Endothelial cell (in vitro differentiated cells): ENCODE results near the gene CCRL2. TPM values are rescaled to one million over a fixed set of nuclear protein-coding genes. Genes with fewer than 3 reads are reported as not detected.

Experiments
- DNase-seq: peaks from one replicate; pipeline ENCODE4 v3.0.0; 2021; ENCODE audit warnings: low spot score
- H3K27ac Mint-ChIP-seq: one replicate; pipeline ENCODE4 v1.8.0; 2021; ENCODE audit warnings: mixed read lengths, inconsistent platforms; ENCODE audit not compliant: unreplicated experiment
- H3K27me3 Mint-ChIP-seq: one replicate; pipeline ENCODE4 v1.8.0; 2021; ENCODE audit warnings: mild to moderate bottlenecking, moderate library complexity, mixed read lengths, inconsistent platforms; ENCODE audit not compliant: unreplicated experiment
- H3K36me3 Mint-ChIP-seq: one replicate; pipeline ENCODE4 v1.8.0; 2021; ENCODE audit warnings: mild to moderate bottlenecking, low read depth, mixed read lengths, inconsistent platforms; ENCODE audit not compliant: unreplicated experiment
- H3K4me1 Mint-ChIP-seq: one replicate; pipeline ENCODE4 v1.8.0; 2021; ENCODE audit warnings: mild to moderate bottlenecking, mixed read lengths, inconsistent platforms; ENCODE audit not compliant: unreplicated experiment
- H3K4me3 Mint-ChIP-seq: one replicate; pipeline ENCODE4 v1.8.0; 2021; ENCODE audit warnings: mild to moderate bottlenecking, mixed read lengths, inconsistent platforms; ENCODE audit not compliant: unreplicated experiment
- H3K9me3 Mint-ChIP-seq: one replicate; pipeline ENCODE4 v1.8.0; 2021; ENCODE audit warnings: mixed read lengths, inconsistent platforms; ENCODE audit not compliant: unreplicated experiment
- CTCF ChIP-seq: fragments of 200-600 bp; sonication (generic); IDR thresholded peaks from one replicate; pipeline ENCODE4 v1.5.0; 2021; ENCODE audit warnings: antibody characterized with exemption; ENCODE audit not compliant: unreplicated experiment
- total RNA-seq: library from RNA; stranded (reverse); fragmentation: NEBNext Ultra II Directional; extraction: Animal tissue kit (Norgen Biotek cat#: 25700); gene quantifications from one replicate; pipeline ENCODE4 v1.2.1, GENCODE V29; 2021; ENCODE audit not compliant: unreplicated experiment

Gene CCRL2
- total RNA-seq, 1 donor from 2014 or later: 1.4 TPM

DNA sequence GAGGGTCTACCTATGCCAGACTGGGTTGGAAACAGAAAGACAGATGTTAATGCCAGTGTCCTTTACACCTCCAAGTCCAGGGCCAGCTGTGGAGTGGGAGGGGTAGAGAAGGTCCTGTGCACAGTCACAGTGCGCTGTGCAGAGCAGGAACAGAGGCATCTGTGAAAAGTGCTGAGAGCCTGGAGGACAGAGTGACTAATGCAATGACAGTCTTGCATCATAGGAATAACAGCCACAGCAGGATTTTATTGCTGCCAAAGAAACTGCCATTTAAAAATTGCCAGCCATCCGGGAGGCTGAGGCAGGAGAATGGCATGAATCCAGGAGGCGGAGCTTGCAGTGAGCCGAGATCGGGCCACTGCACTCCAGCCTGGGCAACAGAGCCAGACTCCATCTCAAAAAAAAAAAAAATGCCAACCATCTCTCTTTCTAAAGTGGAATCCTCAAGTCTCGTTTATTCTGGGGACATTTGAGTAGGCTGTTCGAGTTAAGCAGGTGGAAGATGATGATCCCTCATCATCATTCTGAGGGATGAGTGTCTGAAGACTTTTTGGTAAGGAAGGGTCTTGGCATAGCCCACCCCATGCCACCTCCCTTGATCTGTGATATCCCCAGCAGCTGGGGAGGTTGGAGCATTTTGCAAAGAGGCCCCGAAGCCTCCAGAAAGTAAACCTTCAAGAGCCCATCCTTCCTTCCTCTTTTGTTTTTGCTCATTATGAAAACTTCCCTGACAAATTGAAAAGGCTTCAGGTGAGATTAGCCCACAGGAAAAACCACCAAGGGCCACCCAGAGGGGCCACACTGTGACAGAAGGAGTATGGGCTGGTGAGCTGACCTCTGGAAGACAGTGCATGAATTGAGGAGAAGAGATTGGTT lies 45.4 kb upstream of the CCRL2 start:
- DNase-seq: no peak
- Mint-ChIP-seq H3K27me3 (no peaks in the 10 kb centered on the region), H3K4me3 (no peak overlapping the region), H3K4me1 (no peaks in the 10 kb centered on the region), H3K27ac (no peak overlapping the region), H3K9me3 (no peaks in the 10 kb centered on the region), H3K36me3 (no peaks in the 10 kb centered on the region)
- no peak for TF ChIP-seq CTCF

GRCh38 chr3:46365041-46365440 lies 42.0 kb upstream of the CCRL2 start:
- Mint-ChIP-seq H3K27ac (no peak overlapping the region), H3K9me3 (no peaks in the 10 kb centered on the region), H3K27me3 (no peaks in the 10 kb centered on the region), H3K36me3 (no peaks in the 10 kb centered on the region), H3K4me1 (no peaks in the 10 kb centered on the region), H3K4me3 (no peak overlapping the region)
- DNase-seq: no peak
- no peak for TF ChIP-seq CTCF

DNA sequence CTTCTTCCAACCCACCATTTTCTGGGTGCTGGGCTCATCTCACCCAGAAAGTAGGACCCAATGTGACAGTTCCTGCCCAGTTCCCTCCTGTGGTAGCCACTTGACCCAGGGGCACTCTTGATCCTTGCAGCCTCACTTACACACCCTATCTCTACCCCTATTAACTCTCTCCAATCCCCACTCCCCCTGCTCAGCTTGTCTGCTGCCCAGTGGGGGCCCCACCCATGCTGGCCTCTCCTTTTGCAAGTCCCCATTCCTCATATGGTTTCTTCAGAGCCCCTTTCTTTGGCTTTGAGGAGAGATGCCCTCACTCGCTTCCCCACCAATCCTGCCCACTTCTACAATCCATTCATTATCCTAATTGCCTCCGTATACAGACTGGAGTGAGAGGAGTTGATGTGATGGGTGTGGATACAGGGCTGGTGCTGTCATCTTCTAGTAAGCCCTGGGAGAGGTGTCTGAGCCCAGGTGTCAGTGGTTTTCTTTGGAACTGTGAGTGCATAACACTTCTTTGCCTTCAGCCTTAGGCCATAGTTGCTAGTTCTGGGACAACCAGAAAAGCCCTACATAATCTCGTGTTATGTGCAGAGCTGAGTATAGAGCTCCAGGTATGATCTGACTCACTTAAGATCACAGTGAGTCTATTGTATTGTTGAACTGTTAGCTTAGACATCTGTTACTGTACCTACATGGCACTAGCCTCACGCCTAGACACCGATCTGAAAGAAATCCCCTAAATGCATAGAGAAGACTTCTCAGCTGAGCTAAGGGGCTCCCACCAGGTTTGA lies 41.1 kb upstream of the CCRL2 start:
- H3K4me3 Mint-ChIP-seq: no peak overlapping the region

GRCh38 chr3:46367811-46368210 lies 39.2 kb upstream of the CCRL2 start:
- H3K4me1 Mint-ChIP-seq: no peaks in the 10 kb centered on the region
- H3K27me3 Mint-ChIP-seq: no peaks in the 10 kb centered on the region
- no peak for TF ChIP-seq CTCF
- no peak for DNase-seq
- no peaks in the 10 kb centered on the region for H3K9me3 Mint-ChIP-seq
- H3K27ac Mint-ChIP-seq: no peak overlapping the region
- H3K36me3 Mint-ChIP-seq: no peaks in the 10 kb centered on the region
- H3K4me3 Mint-ChIP-seq: no peak overlapping the region

More for the DNA sequence above, 41.1 kb upstream of the CCRL2 start:
- Mint-ChIP-seq H3K4me1 (no peaks in the 10 kb centered on the region), H3K9me3 (no peaks in the 10 kb centered on the region), H3K27me3 (no peaks in the 10 kb centered on the region), H3K36me3 (no peaks in the 10 kb centered on the region), H3K27ac (no peak overlapping the region)
- no peak for DNase-seq
- TF ChIP-seq CTCF: no peak

- Mint-ChIP-seq H3K9me3 (no peaks in the 10 kb centered on the region), H3K4me1 (peaks cover 3% of the 10 kb centered on the region), H3K36me3 (no peaks in the 10 kb centered on the region), H3K27me3 (no peaks in the 10 kb centered on the region), H3K27ac (no peak overlapping the region), H3K4me3 (no peak overlapping the region)
- TF ChIP-seq CTCF: no peak
- peak; percentile 49 for DNase-seq
These were observed 38.5 kb upstream of the CCRL2 start for GRCh38 chr3:46368569-46368968.
